Testis (tissue), 3 donors: ENCODE results near the gene ZBTB4. TPM values are rescaled to one million over a fixed set of nuclear protein-coding genes. Genes with fewer than 3 reads are reported as not detected.

Experiments
- DNase-seq: peaks from one replicate; pipeline ENCODE4 v3.0.0-alpha.2; 2019
- H3K27ac ChIP-seq, 2 donors: fragments of 200-600 bp; sonication (generic); one replicate each; pipeline ENCODE4 v1.5.1; 2019
- H3K27me3 ChIP-seq: fragments of 200-600 bp; sonication (generic); one replicate; pipeline ENCODE4 v1.5.1; 2019
- H3K36me3 ChIP-seq: fragments of 200-600 bp; sonication (generic); one replicate; pipeline ENCODE4 v1.5.1; 2017; ENCODE audit warnings: low read depth; ENCODE audit errors: missing control alignments
- H3K4me1 ChIP-seq: fragments of 200-600 bp; sonication (generic); one replicate; pipeline ENCODE4 v1.5.1; 2019
- H3K4me3 ChIP-seq, 2 donors: fragments of 200-600 bp; sonication (generic); one replicate each; pipeline ENCODE4 v1.5.1; 2017 to 2019
- H3K9me3 ChIP-seq: fragments of 200-600 bp; sonication (generic); one replicate; pipeline ENCODE4 v1.5.1; 2017
- CTCF ChIP-seq, 3 experiments: fragments of 450-650 bp in 2 of 3; fragments of 200-600 bp in 1 of 3; sonication (generic) in 1 of 3; IDR thresholded peaks; one replicate each; pipeline ENCODE4 v1.5.1; 2016 to 2019; ENCODE audit warnings: antibody characterized with exemption in 3 of 3, mild to moderate bottlenecking in 2 of 3, moderate library complexity in 1 of 3
- POLR2A ChIP-seq: fragments of 450-650 bp; IDR thresholded peaks from one replicate; pipeline ENCODE4 v1.6.1; 2017; ENCODE audit warnings: antibody characterized with exemption, mild to moderate bottlenecking, moderate library complexity
- WGBS, 2 donors: methylation state at CpG; one replicate each; pipeline ENCODE4 v1.1.5; 2018; 5-methylcytosine and 5-hydroxymethylcytosine counted together
- intact Hi-C: fragments of 100-400 bp; cut with DNase I; formaldehyde crosslinking; loops from one replicate; pipeline ENCODE4 v1.15.1; 2023; ENCODE audit warnings: low total_unique reads
- polyA plus RNA-seq: library from polyadenylated mRNA; stranded (reverse); fragments of 350-450 nt; fragmentation: Illumina TruSeq; extraction: RNeasy Lipid Tissue Mini Kit (QIAGEN cat#74804); gene quantifications from one replicate; pipeline ENCODE4 v1.2.3, GENCODE V29; 2014; ENCODE audit warnings: low read depth, low replicate concordance; ENCODE audit not compliant: insufficient read depth
- total RNA-seq, 2 donors: library from RNA; depleted of rRNA; stranded (reverse); fragments of >200 nt; gene quantifications; one replicate each; pipeline ENCODE4 v1.2.3, GENCODE V29; 2016

The ZBTB4 gene
- total and polyA plus RNA-seq, 3 donors from 2014 or later = 34.0 to 43.4 (median 39.5) TPM

DNA sequence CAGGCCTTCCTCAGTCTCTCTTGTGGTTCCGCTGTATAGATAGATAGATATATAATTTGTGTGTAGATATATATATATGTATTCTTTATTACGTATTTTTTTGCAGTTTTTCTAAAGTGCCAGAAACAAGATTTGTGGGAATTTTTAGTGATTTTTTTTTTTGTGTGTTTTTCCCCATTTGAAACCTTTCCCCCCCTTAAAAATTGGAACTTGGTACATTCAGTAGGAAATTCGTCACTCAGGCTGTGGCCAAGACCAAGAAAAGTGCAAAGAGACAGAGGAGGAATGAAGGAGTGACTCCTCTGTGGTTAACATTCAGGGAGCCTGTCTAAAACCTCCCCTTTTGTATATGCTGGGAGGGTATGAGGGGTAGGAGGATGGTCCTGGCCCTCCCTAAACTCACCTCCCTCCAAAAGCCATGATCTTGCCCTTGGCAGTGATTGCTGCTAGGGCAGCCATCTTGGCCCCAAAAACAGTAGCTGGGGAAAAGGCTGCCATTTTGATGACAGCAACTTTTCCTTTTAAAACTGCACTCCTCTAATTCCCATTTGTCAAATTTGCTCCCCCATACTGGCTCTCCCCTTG, 19.4 kb downstream of the ZBTB4 start:
- TF ChIP-seq CTCF (IDR thresholded peaks at IDR 0.05) (no peak), POLR2A (no peak)
- no peak for DNase-seq
- Histone ChIP-seq H3K4me3 (no peak overlapping the region), H3K27me3 (no peaks in the 10 kb centered on the region), H3K27ac (no peak overlapping the region), H3K36me3 (no peaks in the 10 kb centered on the region), H3K4me1 (no peaks in the 10 kb centered on the region), H3K9me3 (no peaks in the 10 kb centered on the region)
- intact Hi-C loops = no loop called here
- WGBS, 2 donors = 69 to 72% methylated on average over 3 of the region's 3 CpGs

DNA sequence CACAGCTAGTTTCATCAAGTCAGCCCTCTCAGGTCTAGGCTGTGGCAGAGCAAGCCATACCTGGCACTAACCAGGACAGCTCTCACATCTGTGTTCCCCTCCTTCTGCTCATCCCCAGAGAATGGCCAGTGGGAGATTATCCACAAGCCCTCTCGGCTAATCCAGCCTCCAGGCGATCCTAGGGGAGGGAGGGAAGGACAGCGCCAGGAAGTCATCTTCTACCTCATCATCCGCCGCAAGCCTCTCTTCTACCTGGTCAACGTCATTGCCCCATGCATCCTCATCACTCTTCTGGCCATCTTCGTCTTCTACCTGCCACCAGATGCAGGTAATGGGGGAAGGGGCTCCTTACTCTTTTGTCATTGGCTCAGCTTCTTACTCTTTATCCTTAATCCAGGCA, 31.0 kb downstream of the ZBTB4 start:
- no peak for DNase-seq
- Histone ChIP-seq H3K9me3 (no peaks in the 10 kb centered on the region), H3K4me3 (no peak overlapping the region), H3K4me1 (peaks cover 7% of the 10 kb centered on the region), H3K27me3 (no peaks in the 10 kb centered on the region), H3K36me3 (no peaks in the 10 kb centered on the region), H3K27ac (no peak overlapping the region)
- TF ChIP-seq POLR2A (no peak), CTCF (IDR thresholded peaks at IDR 0.05) (no peak)
- intact Hi-C loops = no loop called here
- WGBS, 2 donors = 93 to 94% methylated on average over 7 of the region's 7 CpGs

DNA sequence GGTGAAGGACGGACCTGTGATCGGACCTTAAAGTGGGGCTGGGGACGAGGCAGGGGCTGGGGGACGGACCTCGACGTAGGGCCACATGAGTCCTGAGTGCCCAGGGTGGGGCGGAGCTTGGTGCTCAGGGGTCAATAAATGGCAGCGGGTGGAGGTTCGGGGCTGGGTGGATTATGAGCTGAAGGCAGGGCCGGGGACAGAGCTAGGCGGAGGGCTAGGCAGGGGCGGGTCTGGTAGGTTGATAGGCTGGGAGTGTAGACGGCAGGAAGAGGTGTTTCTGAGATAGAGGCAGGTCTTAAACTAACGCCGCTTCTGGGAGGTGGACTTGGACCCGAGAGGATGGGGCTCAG, 33.8 kb downstream of the ZBTB4 start:
- H3K4me3 ChIP-seq = peak overlapping the region in 1 of 2 donors; percentile 21
- TF ChIP-seq POLR2A (no peak), CTCF (IDR thresholded peaks at IDR 0.05) (no peak)
- H3K27me3 ChIP-seq = no peaks in the 10 kb centered on the region
- H3K36me3 ChIP-seq = no peaks in the 10 kb centered on the region
- H3K27ac ChIP-seq = no peak overlapping the region
- WGBS, 2 donors = 13 to 17% methylated on average over 16 of the region's 16 CpGs
- DNase-seq = no peak
- H3K4me1 ChIP-seq = peaks cover 9% of the 10 kb centered on the region
- H3K9me3 ChIP-seq = no peaks in the 10 kb centered on the region
- intact Hi-C loops = no loop called here

DNA sequence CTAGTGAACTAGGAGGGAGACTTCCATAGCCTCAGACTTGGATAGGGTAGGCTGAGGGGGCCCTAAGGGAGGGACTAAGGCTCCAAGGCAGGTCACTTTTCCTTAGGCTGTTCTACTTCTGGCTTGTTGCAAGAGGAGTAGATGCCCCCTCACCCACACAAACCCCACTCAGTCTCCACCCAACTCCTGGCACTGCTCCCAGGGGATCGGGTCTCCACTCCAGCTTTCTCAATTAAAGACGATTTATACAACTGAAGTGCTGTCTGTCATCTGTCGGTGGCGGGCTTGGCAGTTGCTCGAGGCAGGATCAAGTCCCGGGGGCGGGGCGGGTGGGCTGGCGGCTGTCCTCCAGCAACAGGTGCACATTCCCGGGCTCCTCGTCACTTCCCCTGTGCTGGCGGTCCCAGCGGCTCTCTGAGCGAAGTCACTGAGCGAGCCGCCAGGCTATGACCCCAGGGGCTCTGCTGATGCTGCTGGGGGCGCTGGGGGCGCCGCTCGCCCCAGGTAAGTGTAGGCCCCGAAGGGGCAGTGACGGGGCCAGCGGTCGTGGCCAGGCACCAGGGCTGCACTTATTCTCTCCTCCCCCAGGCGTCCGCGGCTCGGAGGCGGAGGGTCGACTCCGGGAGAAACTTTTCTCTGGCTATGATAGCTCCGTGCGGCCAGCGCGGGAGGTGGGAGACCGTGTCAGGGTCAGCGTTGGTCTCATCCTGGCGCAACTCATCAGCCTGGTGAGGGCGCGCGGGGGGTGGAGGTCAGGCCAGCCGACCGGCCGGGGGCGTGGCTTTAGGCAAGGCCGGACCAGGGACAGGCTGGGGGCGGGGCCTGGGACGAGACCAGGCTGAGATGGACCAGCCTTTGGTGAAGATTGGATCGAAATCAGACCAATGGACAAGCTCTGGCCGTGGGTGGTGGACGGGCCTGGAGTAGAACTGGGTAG, 34.5 kb downstream of the ZBTB4 start, which contains the start of gene CHRNB1:
TSS of gene CHRNB1 (plus strand) at position 380 of the 937 bp plus-strand sequence. CDS start at position 447, 67 bp downstream.
- intact Hi-C loops = no loop called here
- Histone ChIP-seq H3K27me3 (no peaks in the 10 kb centered on the region), H3K9me3 (no peaks in the 10 kb centered on the region), H3K36me3 (no peaks in the 10 kb centered on the region), H3K4me3 (peak within 1 kb of the TSS; percentile 20 to 21), H3K27ac (no peak within 1 kb of the TSS), H3K4me1 (peaks cover 15% of the 10 kb centered on the region)
- WGBS, 2 donors = 14 to 15% methylated on average over 26 to 49 of the region's 51 CpGs
- peak; percentile 85 for DNase-seq
- TF ChIP-seq POLR2A (no peak), CTCF (IDR thresholded peaks at IDR 0.05) (no peak)
